Activated CD4-positive, alpha-beta T cell treated with anti-CD3 and anti-CD28 coated beads, Interleukin-2, amount 50 U/mL, for 4 hours (primary cell): ENCODE data around the gene EXOC8.

ENCODE experiments used
- DNase-seq, 2 experiments: peaks; one replicate each; pipeline ENCODE4 v3.0.0-alpha.2; 2020

EXOC8 gene

DNA sequence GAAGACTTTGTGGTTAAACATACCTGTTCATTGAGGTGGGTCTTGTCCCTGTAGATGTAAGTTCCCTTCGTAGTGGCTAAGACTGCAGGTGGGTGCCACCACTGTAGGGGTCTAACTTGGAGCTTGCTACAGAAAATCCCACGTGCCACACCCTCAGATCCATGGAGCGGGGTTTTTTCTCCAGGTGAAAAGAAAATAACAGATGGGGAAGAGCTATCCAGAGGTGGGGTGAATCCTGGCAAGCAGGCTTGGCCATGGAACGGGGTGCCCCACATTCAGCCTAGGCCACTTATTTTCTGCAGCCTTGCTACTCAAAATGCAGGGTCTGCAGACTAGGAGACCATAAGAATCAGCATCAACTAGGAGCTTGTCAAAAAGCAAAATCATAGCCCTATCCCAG is 24.0 kb downstream of the EXOC8 start:
- DNase-seq = no peak

DNA sequence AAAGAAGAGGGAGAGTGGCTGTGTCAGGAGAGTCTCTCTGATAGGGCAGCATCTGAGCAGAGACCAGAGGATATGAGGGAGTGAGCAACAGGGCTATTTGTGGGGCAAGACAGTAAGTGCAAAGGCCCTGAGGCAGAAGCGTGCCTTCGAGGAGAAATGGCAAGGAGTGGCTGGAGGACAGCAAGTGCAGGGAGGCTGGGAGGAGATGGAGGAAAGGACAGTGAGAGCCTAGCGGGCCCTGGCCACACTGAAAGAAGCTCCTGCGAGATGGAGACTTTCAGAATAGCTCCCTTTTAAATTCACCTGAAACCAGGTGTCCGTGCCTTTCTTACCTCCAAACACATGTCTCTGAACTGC is 25.2 kb downstream of the EXOC8 start:
- no peak for DNase-seq

DNA sequence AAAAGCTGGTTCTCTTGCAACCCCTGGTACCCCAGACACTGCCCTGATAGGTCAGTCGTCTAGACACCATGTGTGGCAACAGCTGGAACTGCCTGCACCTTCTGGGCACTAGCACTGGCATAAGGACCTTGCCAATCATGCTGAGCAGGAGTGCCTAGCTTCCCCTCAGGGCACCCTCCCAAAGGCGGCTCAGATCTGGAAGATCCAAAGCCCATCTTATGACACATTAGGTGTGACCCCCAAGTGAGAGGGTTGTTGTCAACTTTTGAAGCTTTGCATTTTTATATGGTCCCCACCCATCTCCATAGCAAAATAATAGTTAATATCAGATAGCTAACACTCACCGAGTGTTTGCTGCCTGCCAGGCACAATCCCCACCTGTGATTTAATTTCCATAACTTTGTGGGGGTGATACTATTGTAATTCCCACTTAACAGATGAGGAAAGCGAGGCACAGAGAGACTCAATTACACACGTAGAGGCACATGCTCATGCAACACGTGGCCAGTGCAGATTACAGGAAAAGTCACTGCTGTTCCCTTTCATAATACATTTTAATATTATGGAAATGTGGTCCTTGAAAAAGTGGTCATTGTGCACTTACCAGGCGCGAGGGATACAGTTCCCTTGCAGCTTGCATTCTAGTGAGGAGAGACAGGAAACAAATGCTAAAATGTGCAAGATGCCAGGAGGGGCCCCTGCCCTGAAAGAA is 25.8 kb downstream of the EXOC8 start:
- DNase-seq = no peak

DNA sequence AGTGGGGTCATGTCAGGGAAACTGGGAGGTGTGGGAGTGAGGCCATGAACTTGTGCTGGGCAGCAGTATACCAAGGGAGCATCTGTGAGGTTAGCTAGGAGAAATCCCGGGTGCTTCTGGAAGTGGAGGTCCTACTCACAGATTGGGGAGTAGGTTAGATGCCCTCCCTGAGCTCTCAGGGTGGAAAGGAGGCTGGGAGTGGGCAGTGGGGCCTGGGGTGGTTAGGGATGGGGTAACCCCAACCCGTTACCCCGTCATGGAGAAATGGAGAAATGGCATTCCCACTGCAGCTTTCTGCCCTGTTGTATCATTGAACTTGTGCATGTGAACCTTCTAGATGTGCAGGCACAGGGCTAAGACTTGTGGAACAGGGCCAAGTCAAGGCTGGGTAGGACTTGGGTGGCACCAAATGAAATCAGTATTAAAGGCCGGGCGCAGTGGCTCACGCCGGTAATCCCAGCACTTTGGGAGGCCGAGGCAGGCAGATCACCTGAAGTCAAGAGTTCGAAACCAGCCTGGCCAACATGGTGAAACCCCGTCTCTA is 27.2 kb downstream of the EXOC8 start:
- DNase-seq = no peak

DNA sequence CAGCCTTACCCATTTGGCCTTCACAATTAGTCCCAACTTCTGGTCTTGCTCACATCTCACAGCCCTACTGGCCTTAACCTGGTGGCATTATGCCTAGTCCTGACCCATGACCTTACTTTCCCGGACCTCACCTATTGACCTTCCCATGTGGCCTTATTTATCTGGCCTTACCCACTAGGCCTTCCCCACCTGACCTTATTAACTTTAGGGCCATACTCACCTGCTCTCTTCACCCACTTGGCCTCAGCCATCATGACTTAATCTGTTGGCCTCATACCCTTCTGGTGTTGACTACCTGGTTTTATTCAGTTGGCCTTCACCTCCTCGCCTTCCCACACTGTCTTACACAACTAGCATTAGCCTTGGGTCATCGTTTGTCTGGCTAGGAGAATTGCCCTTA is 35.7 kb downstream of the EXOC8 start:
- no peak for DNase-seq

DNA sequence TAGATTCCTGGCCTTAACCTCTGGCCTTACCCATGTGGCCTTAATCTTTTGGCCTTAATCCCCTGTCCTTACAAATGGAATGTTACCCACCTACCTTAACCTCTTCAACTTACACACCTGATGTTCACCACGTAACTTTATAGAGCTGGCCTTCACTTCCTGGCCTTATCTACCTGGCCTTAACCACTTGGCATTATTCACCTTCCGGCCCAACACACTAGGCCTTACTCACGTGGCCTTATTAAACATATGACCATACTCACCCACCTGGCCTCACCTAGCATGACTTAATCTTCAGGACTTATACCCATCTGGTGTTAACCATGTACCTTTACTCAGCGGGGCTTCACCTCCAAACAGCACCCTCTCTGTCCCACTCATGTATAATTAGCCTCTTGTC is 41.7 kb downstream of the EXOC8 start:
- DNase-seq = no peak

DNA sequence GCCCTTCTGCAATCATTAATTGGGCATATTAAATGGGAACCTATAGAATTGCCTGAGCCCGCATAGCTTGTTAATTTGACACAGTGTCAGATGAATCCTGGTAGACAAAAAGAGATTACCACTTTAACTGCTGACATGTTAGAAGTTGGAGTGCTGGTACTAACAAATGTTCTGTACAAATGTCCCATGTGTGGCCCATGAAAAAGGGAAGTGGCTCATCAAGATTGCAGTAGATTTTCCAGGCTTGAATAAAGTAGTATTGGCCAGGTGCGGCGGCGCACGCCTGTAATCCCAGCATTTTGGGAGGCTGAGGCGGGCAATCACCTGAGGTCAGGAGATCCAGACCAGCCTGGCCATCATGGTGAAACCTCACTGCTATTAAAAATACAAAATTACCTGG is 51.0 kb downstream of the EXOC8 start:
- no peak for DNase-seq

DNA sequence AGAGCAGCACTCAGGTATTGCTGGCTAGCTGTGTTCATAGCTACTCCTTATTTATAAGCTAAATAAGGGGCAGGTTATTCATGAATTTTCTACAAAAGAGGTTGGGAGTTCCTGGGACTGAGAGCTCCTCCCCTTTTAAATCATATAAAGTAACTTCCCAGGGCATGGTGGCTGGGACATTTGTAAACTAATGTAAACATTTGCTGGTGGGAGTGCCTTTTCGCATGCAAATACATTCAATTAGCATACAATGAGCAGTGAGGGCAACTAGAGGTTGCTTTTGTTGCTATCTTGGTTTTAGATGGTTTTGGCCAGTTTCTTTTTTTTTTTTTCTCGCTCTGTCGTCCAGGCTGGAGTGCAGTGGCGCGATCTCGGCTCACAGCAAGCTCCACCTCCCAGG is 53.2 kb downstream of the EXOC8 start:
- DNase-seq = no peak
